Activated T-helper 17 cell treated with anti-CD3 and anti-CD28 coated beads, Interleukin-2, amount 50 U/mL, for 72 hours (primary cell): ENCODE data around the gene KIAA1671. TPM values are rescaled to one million over a fixed set of nuclear protein-coding genes. Genes with fewer than 3 reads are reported as not detected.
"Not testable (repeated sequence)": the region's sequence is repeated elsewhere in the genome, so short reads cannot be mapped to it uniquely, and the experiment has no call there.

Source experiments
- ATAC-seq: fragments of 150-1000 bp; cut with Tn5 transposase; replicated peaks from 2 replicates; pipeline ENCODE4 v1.10.0; 2021; ENCODE audit warnings: mild to moderate bottlenecking, moderate library complexity
- H3K27ac Mint-ChIP-seq: one replicate; pipeline ENCODE4 v1.8.0; 2022; ENCODE audit warnings: mixed read lengths
- H3K27me3 Mint-ChIP-seq: one replicate; pipeline ENCODE4 v1.8.0; 2022; ENCODE audit warnings: mixed read lengths
- H3K36me3 Mint-ChIP-seq: one replicate; pipeline ENCODE4 v1.8.0; 2022; ENCODE audit warnings: low read depth, mild to moderate bottlenecking, mixed read lengths
- H3K4me1 Mint-ChIP-seq: one replicate; pipeline ENCODE4 v1.8.0; 2022; ENCODE audit warnings: mixed read lengths
- H3K4me3 Mint-ChIP-seq: one replicate; pipeline ENCODE4 v1.8.0; 2022; ENCODE audit warnings: mild to moderate bottlenecking, mixed read lengths
- H3K9me3 Mint-ChIP-seq: one replicate; pipeline ENCODE4 v1.8.0; 2022; ENCODE audit warnings: mixed read lengths
- total RNA-seq, 2 donors: library from RNA; stranded (reverse); gene quantifications; one replicate each; pipeline ENCODE4 v1.2.3, GENCODE V29; 2022

Gene KIAA1671
- total RNA-seq, 2 donors from 2014 or later = 5.9 to 6.0 TPM

- ATAC-seq = no peak
- Mint-ChIP-seq H3K4me3 (no peak overlapping the region), H3K27ac (no peak overlapping the region), H3K27me3 (peaks cover 2% of the 10 kb centered on the region), H3K9me3 (no peaks in the 10 kb centered on the region), H3K4me1 (no peaks in the 10 kb centered on the region), H3K36me3 (no peaks in the 10 kb centered on the region)
Observed at GRCh38 chr22:25207553-25208157, 255.1 kb downstream of the KIAA1671 start.

- Mint-ChIP-seq H3K9me3 (peaks cover under 1% of the 10 kb centered on the region), H3K4me3 (no peak overlapping the region), H3K4me1 (no peaks in the 10 kb centered on the region), H3K27ac (no peak overlapping the region), H3K27me3 (peaks cover 3% of the 10 kb centered on the region), H3K36me3 (no peaks in the 10 kb centered on the region)
- ATAC-seq = no peak
Observed at GRCh38 chr22:25208328-25208727, 255.8 kb downstream of the KIAA1671 start.

GRCh38 chr22:25208743-25209505 lies 256.4 kb downstream of the KIAA1671 start:
- no peak for ATAC-seq
- H3K27me3 Mint-ChIP-seq = peaks cover 9% of the 10 kb centered on the region
- H3K36me3 Mint-ChIP-seq = no peaks in the 10 kb centered on the region
- peaks cover 6% of the 10 kb centered on the region for H3K9me3 Mint-ChIP-seq
- H3K27ac Mint-ChIP-seq = no peak overlapping the region
- no peak overlapping the region for H3K4me3 Mint-ChIP-seq
- H3K4me1 Mint-ChIP-seq = no peaks in the 10 kb centered on the region

DNA sequence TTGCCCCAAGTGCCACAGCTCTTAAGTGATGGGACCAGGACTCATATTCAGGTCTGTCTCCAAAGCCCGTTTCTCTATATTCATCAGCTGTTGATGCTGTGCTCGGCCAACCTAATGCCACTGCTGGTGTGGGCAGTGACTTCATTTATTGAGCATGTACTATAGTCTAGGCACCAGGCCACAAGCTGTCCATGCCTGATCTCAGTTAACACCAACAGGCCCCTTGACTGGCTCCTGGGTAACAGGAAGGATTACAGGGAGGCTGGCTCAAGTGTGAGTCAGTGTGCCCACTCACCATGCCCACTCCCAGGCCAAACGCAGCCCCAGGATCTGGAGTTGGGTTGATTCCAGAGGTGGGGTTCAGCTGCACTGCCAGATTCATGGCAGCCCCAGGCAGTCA lies 258.3 kb downstream of the KIAA1671 start:
- no peak for ATAC-seq
- Mint-ChIP-seq H3K27ac (no peak overlapping the region), H3K36me3 (no peaks in the 10 kb centered on the region), H3K4me1 (no peaks in the 10 kb centered on the region), H3K4me3 (no peak overlapping the region), H3K9me3 (peaks cover 6% of the 10 kb centered on the region), H3K27me3 (peaks cover 13% of the 10 kb centered on the region)

DNA sequence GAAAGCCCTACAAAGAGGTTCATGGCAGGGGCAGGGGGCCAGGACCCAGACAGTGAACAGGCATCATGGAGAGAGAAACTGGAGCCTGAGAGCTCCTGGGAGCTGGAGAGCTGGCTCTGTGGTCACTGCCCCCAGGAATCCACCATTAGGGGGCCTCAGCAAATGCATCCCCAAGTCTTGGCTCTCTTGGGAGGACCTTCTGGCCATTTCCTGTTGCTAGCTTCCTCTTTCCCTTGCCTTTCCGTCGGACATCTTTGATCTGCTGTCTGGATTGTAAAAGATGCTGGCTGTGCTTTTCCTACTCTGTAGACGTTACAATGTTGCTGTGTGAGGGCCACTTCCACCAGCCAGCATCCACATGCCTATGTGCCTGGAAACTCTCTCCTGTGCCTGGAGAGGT lies 259.8 kb downstream of the KIAA1671 start:
- no peak overlapping the region for H3K4me3 Mint-ChIP-seq
- H3K36me3 Mint-ChIP-seq = no peaks in the 10 kb centered on the region
- H3K4me1 Mint-ChIP-seq = no peaks in the 10 kb centered on the region
- ATAC-seq = no peak
- no peak overlapping the region for H3K27ac Mint-ChIP-seq
- H3K27me3 Mint-ChIP-seq = peaks cover 21% of the 10 kb centered on the region
- peaks cover 6% of the 10 kb centered on the region for H3K9me3 Mint-ChIP-seq

GRCh38 chr22:25213221-25213620 lies 260.7 kb downstream of the KIAA1671 start:
- Mint-ChIP-seq H3K4me1 (no peaks in the 10 kb centered on the region), H3K36me3 (no peaks in the 10 kb centered on the region), H3K9me3 (peaks cover 6% of the 10 kb centered on the region), H3K4me3 (no peak overlapping the region), H3K27me3 (peaks cover 24% of the 10 kb centered on the region), H3K27ac (no peak overlapping the region)
- ATAC-seq = no peak

- Mint-ChIP-seq H3K9me3 (peaks cover 6% of the 10 kb centered on the region), H3K36me3 (no peaks in the 10 kb centered on the region), H3K27ac (no peak overlapping the region), H3K27me3 (peaks cover 24% of the 10 kb centered on the region), H3K4me3 (no peak overlapping the region), H3K4me1 (no peaks in the 10 kb centered on the region)
- ATAC-seq = no peak
Observed at GRCh38 chr22:25216230-25216629, 263.7 kb downstream of the KIAA1671 start.

GRCh38 chr22:25219211-25219689 lies 266.7 kb downstream of the KIAA1671 start, which contains the start of gene CRYBB2:
TSS of gene CRYBB2 (plus strand) at chr22:25219639. CDS start at chr22:25221430, 1,791 bp downstream.
- Mint-ChIP-seq H3K9me3 (no peaks in the 10 kb centered on the region), H3K4me1 (no peaks in the 10 kb centered on the region), H3K27me3 (peaks cover 28% of the 10 kb centered on the region), H3K36me3 (no peaks in the 10 kb centered on the region), H3K27ac (no peak within 1 kb of the TSS), H3K4me3 (no peak within 1 kb of the TSS)
- ATAC-seq = no peak

DNA sequence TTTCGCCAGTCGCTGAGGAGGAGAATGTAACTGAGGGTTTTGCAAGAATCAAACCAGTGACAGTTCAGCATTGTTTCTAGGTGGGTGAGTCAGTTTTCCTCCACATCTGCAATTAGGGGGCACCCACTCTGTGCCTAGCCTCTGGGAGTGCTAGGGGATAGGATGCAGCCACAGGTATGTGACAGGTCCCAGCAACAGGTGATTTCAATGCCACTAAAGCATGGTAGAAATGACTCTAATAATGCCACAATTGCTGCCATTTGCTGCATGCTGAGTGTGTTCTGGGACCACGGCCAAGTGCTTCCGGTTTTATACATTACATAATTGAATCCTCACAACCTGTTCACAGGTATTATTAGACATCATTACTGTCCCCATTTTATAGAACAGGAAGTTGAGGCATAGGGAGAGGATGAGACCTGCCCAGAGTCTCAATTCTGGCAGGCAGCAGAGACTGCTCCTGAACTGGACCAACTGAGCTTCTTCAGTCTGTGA lies 267.5 kb downstream of the KIAA1671 start:
- no peaks in the 10 kb centered on the region for H3K9me3 Mint-ChIP-seq
- ATAC-seq = no peak
- H3K27me3 Mint-ChIP-seq = peaks cover 28% of the 10 kb centered on the region
- H3K4me1 Mint-ChIP-seq = no peaks in the 10 kb centered on the region
- no peak overlapping the region for H3K27ac Mint-ChIP-seq
- no peak overlapping the region for H3K4me3 Mint-ChIP-seq
- no peaks in the 10 kb centered on the region for H3K36me3 Mint-ChIP-seq

GRCh38 chr22:25221790-25222189 lies 269.3 kb downstream of the KIAA1671 start:
- H3K27ac Mint-ChIP-seq = no peak overlapping the region
- no peaks in the 10 kb centered on the region for H3K36me3 Mint-ChIP-seq
- H3K27me3 Mint-ChIP-seq = peaks cover 18% of the 10 kb centered on the region
- H3K9me3 Mint-ChIP-seq = no peaks in the 10 kb centered on the region
- no peak for ATAC-seq
- H3K4me3 Mint-ChIP-seq = no peak overlapping the region
- no peaks in the 10 kb centered on the region for H3K4me1 Mint-ChIP-seq

DNA sequence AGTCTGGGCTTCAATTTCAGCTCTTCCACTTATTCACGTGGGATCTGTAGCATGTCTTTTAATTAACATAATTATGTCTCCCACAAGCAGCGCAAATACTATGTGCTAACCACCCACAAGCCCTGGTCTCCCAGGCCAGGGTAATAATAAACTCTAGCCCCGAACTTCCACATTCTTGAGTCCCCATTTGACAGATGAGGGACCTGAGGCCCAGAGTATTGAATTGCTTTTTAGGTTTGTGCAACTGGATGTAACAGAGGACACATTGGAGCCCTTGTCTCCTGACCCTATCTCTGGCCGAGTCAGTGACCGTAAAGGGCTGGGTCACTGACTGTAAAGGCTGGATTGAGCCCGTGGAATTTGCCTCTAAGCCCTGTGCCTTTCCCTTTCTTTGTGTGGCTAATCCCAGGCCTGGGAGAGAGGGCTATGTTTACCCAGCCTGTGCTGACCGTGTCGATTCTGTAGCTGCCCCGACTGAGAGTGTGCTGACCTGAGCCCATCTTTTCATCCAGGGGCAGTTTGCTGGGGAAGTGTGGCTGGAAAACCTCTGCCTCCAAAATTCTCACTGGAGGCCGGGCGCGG lies 270.8 kb downstream of the KIAA1671 start:
- H3K27ac Mint-ChIP-seq = no peak overlapping the region

DNA sequence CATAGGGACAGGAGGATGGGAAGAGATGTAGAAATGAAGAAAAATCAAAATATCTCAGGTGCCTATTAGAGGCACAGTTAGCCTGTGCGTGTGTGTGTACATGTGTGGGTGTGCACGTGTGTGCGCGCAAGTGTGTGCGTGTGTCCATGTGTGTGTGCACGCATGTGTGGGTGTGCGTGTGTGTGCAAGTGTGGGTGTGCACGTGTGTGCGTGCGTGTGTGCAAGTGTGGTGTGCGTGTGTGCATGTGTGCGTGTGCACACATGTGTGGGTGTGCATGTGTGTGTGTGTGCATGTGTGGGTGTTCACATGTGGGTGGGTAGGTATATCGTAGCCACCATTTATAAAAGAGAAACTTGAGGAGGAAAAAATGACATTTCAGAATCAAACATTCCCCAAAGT lies 276.3 kb downstream of the KIAA1671 start:
- Mint-ChIP-seq H3K4me1 (no peaks in the 10 kb centered on the region), H3K4me3 (no peak overlapping the region), H3K27me3 (peaks cover 22% of the 10 kb centered on the region), H3K36me3 (no peaks in the 10 kb centered on the region), H3K9me3 (no peaks in the 10 kb centered on the region), H3K27ac (no peak overlapping the region)
- no peak for ATAC-seq

More for the DNA sequence above, 270.8 kb downstream of the KIAA1671 start:
- no peak for ATAC-seq
- Mint-ChIP-seq H3K4me1 (no peaks in the 10 kb centered on the region), H3K4me3 (no peak overlapping the region), H3K9me3 (no peaks in the 10 kb centered on the region), H3K27me3 (peaks cover 13% of the 10 kb centered on the region), H3K36me3 (no peaks in the 10 kb centered on the region)

DNA sequence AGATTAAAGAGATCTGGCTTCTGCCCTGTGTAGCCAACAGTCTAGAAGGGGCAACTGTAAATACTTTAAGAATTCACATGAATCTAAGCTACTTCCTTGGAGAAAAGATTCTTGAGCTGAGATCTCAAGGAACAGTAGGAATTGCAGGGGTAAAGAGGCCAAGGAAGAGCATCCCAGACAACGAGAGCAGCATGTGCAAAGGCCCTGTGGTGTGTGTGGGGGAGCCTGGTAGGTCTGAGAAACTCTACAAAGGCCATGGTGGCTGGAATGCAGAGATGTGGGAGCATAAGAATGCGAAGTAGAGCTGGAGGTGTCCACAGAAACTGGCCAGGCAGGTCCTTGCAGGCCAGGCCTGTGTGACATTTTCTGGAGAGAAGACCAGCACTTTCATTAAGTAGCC lies 278.2 kb downstream of the KIAA1671 start:
- not testable (repeated sequence) for H3K4me3 Mint-ChIP-seq, H3K9me3 Mint-ChIP-seq, H3K27ac Mint-ChIP-seq, H3K4me1 Mint-ChIP-seq, H3K36me3 Mint-ChIP-seq, ATAC-seq
- peaks cover 32% of the 10 kb centered on the region for H3K27me3 Mint-ChIP-seq

GRCh38 chr22:25232301-25232700 lies 279.8 kb downstream of the KIAA1671 start:
- no peaks in the 10 kb centered on the region for H3K4me1 Mint-ChIP-seq
- no peak for ATAC-seq
- H3K27me3 Mint-ChIP-seq = peaks cover 43% of the 10 kb centered on the region
- no peaks in the 10 kb centered on the region for H3K9me3 Mint-ChIP-seq
- no peak overlapping the region for H3K27ac Mint-ChIP-seq
- H3K36me3 Mint-ChIP-seq = no peaks in the 10 kb centered on the region
- no peak overlapping the region for H3K4me3 Mint-ChIP-seq

- not testable (repeated sequence) for H3K36me3 Mint-ChIP-seq, H3K4me3 Mint-ChIP-seq, H3K27ac Mint-ChIP-seq, H3K9me3 Mint-ChIP-seq, ATAC-seq, H3K4me1 Mint-ChIP-seq
- peaks cover 48% of the 10 kb centered on the region for H3K27me3 Mint-ChIP-seq
Observed at GRCh38 chr22:25233706-25234105, 281.2 kb downstream of the KIAA1671 start.
